ENCODE measurements around the gene SPAG17.

DNA sequence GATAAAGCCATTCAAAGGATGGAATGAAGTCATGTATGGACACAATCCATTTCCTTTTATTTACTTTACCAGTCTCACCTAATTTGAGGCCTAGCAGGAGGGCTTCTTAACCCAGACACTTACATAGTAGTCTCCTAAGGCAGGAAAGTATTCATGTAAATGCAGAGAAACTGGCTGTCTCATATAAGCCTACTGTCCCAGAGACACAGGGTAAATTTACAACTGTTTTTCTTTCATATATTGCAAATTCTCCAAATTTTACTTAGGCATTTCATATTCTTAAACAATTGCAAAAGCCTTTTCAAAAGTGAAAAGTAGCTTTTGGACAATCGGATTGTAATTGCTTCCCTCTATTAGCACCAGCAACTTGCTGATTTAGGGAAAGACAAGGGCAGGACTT is 29.9 kb downstream of the SPAG17 start:
- no peak for TF ChIP-seq POLR2A (IDR thresholded peaks at IDR 0.05)
- TF ChIP-seq, protein P1, sequence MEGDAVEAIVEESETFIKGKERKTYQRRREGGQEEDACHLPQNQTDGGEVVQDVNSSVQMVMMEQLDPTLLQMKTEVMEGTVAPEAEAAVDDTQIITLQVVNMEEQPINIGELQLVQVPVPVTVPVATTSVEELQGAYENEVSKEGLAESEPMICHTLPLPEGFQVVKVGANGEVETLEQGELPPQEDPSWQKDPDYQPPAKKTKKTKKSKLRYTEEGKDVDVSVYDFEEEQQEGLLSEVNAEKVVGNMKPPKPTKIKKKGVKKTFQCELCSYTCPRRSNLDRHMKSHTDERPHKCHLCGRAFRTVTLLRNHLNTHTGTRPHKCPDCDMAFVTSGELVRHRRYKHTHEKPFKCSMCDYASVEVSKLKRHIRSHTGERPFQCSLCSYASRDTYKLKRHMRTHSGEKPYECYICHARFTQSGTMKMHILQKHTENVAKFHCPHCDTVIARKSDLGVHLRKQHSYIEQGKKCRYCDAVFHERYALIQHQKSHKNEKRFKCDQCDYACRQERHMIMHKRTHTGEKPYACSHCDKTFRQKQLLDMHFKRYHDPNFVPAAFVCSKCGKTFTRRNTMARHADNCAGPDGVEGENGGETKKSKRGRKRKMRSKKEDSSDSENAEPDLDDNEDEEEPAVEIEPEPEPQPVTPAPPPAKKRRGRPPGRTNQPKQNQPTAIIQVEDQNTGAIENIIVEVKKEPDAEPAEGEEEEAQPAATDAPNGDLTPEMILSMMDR (IDR thresholded peaks at IDR 0.05), result no peak
